MG63 (cell line): Measurements from ENCODE around the gene FAM177B. TPM values are rescaled to one million over a fixed set of nuclear protein-coding genes. Genes with fewer than 3 reads are reported as not detected.

Source experiments
- DNase-seq: peaks from one replicate; pipeline ENCODE4 v3.0.0-alpha.2; 2020
- H3K27me3 ChIP-seq: fragments of 250-450 bp; sonication (Bioruptor Pico); 2 replicates; pipeline ENCODE4 v1.5.1; 2020; ENCODE audit warnings: mild to moderate bottlenecking, moderate library complexity
- H3K36me3 ChIP-seq: fragments of 250-450 bp; sonication (Bioruptor Pico); 2 replicates; pipeline ENCODE4 v1.5.1; 2020; ENCODE audit warnings: mild to moderate bottlenecking, moderate library complexity
- H3K4me3 ChIP-seq: fragments of 250-450 bp; sonication (Bioruptor Pico); 2 replicates; pipeline ENCODE4 v1.5.1; 2020; ENCODE audit warnings: mild to moderate bottlenecking, moderate library complexity
- H3K9me3 ChIP-seq: fragments of 250-450 bp; sonication (Bioruptor Pico); 2 replicates; pipeline ENCODE4 v1.5.1; 2020; ENCODE audit warnings: mild to moderate bottlenecking, moderate library complexity
- total RNA-seq: library from RNA; depleted of rRNA; stranded (reverse); fragments of >200 nt; shearing (Covaris generic); gene quantifications from 2 replicates; pipeline ENCODE4 v1.2.3, GENCODE V29; 2014; ENCODE audit warnings: low replicate concordance; rRNA removed

FAM177B gene
- total RNA-seq: not detected in 2 replicates

GRCh38 chr1:222736972-222737371, at the start of gene FAM177B:
FAM177B (plus strand) TSS chr1:222737202; CDS start chr1:222746546, 9,344 bp downstream.
- Histone ChIP-seq H3K36me3 (peaks cover 34% of the 10 kb centered on the region), H3K4me3 (no peak within 1 kb of the TSS), H3K9me3 (no peaks in the 10 kb centered on the region), H3K27me3 (no peaks in the 10 kb centered on the region)
- no peak for DNase-seq

GRCh38 chr1:222691016-222691415, 46.0 kb upstream of the FAM177B start:
- H3K27me3 ChIP-seq: no peaks in the 10 kb centered on the region
- H3K9me3 ChIP-seq: no peaks in the 10 kb centered on the region
- H3K4me3 ChIP-seq: no peak overlapping the region
- H3K36me3 ChIP-seq: peaks cover 41% of the 10 kb centered on the region
- DNase-seq: no peak

GRCh38 chr1:222694927-222695326, 42.1 kb upstream of the FAM177B start:
- H3K9me3 ChIP-seq: no peaks in the 10 kb centered on the region
- no peaks in the 10 kb centered on the region for H3K27me3 ChIP-seq
- no peak for DNase-seq
- no peak overlapping the region for H3K4me3 ChIP-seq
- H3K36me3 ChIP-seq: peaks cover 35% of the 10 kb centered on the region

GRCh38 chr1:222696741-222697140, 40.3 kb upstream of the FAM177B start:
- H3K9me3 ChIP-seq: no peaks in the 10 kb centered on the region

GRCh38 chr1:222697203-222697602, 39.8 kb upstream of the FAM177B start:
- peaks cover 45% of the 10 kb centered on the region for H3K36me3 ChIP-seq
- DNase-seq: no peak

More at GRCh38 chr1:222696741-222697140, 40.3 kb upstream of the FAM177B start:
- no peak for DNase-seq
- no peak overlapping the region for H3K4me3 ChIP-seq
- H3K27me3 ChIP-seq: no peaks in the 10 kb centered on the region
- peaks cover 40% of the 10 kb centered on the region for H3K36me3 ChIP-seq

GRCh38 chr1:222697826-222698225, 39.2 kb upstream of the FAM177B start:
- Histone ChIP-seq H3K27me3 (no peaks in the 10 kb centered on the region), H3K36me3 (peaks cover 46% of the 10 kb centered on the region), H3K4me3 (no peak overlapping the region), H3K9me3 (no peaks in the 10 kb centered on the region)
- no peak for DNase-seq

More at GRCh38 chr1:222697203-222697602, 39.8 kb upstream of the FAM177B start:
- Histone ChIP-seq H3K27me3 (no peaks in the 10 kb centered on the region), H3K9me3 (no peaks in the 10 kb centered on the region), H3K4me3 (no peak overlapping the region)

- peaks cover 3% of the 10 kb centered on the region; the same call in 1 of the 2 replicates for H3K9me3 ChIP-seq
- DNase-seq: no peak
- peaks cover 63% of the 10 kb centered on the region for H3K36me3 ChIP-seq
- no peaks in the 10 kb centered on the region for H3K27me3 ChIP-seq
- H3K4me3 ChIP-seq: no peak overlapping the region
Measured at GRCh38 chr1:222702210-222702609, 34.8 kb upstream of the FAM177B start.

GRCh38 chr1:222704260-222704659, 32.7 kb upstream of the FAM177B start:
- H3K36me3 ChIP-seq: peaks cover 72% of the 10 kb centered on the region

GRCh38 chr1:222706815-222707214, 30.2 kb upstream of the FAM177B start:
- no peak for DNase-seq
- Histone ChIP-seq H3K4me3 (no peak overlapping the region), H3K36me3 (peaks cover 65% of the 10 kb centered on the region), H3K9me3 (peaks cover 3% of the 10 kb centered on the region; the same call in 1 of the 2 replicates), H3K27me3 (no peaks in the 10 kb centered on the region)

More at GRCh38 chr1:222704260-222704659, 32.7 kb upstream of the FAM177B start:
- Histone ChIP-seq H3K9me3 (peaks cover 3% of the 10 kb centered on the region; the same call in 1 of the 2 replicates), H3K4me3 (no peak overlapping the region), H3K27me3 (no peaks in the 10 kb centered on the region)
- no peak for DNase-seq

- H3K9me3 ChIP-seq: peaks cover 3% of the 10 kb centered on the region; the same call in 1 of the 2 replicates
- H3K27me3 ChIP-seq: no peaks in the 10 kb centered on the region
- no peak overlapping the region; the same call in 1 of the 2 replicates for H3K4me3 ChIP-seq
- DNase-seq: no peak
- H3K36me3 ChIP-seq: peaks cover 40% of the 10 kb centered on the region
Measured at GRCh38 chr1:222709700-222710153, 27.3 kb upstream of the FAM177B start.

GRCh38 chr1:222711319-222712252, 25.4 kb upstream of the FAM177B start:
- H3K9me3 ChIP-seq: no peaks in the 10 kb centered on the region
- no peaks in the 10 kb centered on the region for H3K27me3 ChIP-seq
- DNase-seq: peak; percentile 85
- peak overlapping the region; percentile 83 for H3K4me3 ChIP-seq
- H3K36me3 ChIP-seq: peaks cover 44% of the 10 kb centered on the region

GRCh38 chr1:222712253-222713090, 24.5 kb upstream of the FAM177B start, which contains the start of the genes AIDA and BROX:
AIDA (minus strand) TSS chr1:222712491; CDS start chr1:222712317, 174 bp downstream.
BROX (plus strand) TSS chr1:222712564; CDS start chr1:222715700, 3,136 bp downstream.
- Histone ChIP-seq H3K9me3 (no peaks in the 10 kb centered on the region), H3K36me3 (peaks cover 50% of the 10 kb centered on the region), H3K27me3 (no peaks in the 10 kb centered on the region), H3K4me3 (peak within 1 kb of the TSS; percentile 83)
- peak; percentile 95 for DNase-seq

GRCh38 chr1:222713091-222713961, 23.7 kb upstream of the FAM177B start:
- H3K4me3 ChIP-seq: peak overlapping the region; percentile 83
- DNase-seq: peak; percentile 94
- peaks cover 51% of the 10 kb centered on the region for H3K36me3 ChIP-seq
- no peaks in the 10 kb centered on the region for H3K27me3 ChIP-seq
- no peaks in the 10 kb centered on the region for H3K9me3 ChIP-seq

- Histone ChIP-seq H3K9me3 (no peaks in the 10 kb centered on the region), H3K36me3 (peaks cover 57% of the 10 kb centered on the region), H3K27me3 (no peaks in the 10 kb centered on the region), H3K4me3 (no peak overlapping the region)
- no peak for DNase-seq
Measured at GRCh38 chr1:222716393-222716792, 20.6 kb upstream of the FAM177B start.

- Histone ChIP-seq H3K36me3 (peaks cover 94% of the 10 kb centered on the region), H3K27me3 (no peaks in the 10 kb centered on the region), H3K4me3 (no peak overlapping the region), H3K9me3 (no peaks in the 10 kb centered on the region)
- no peak for DNase-seq
Measured at GRCh38 chr1:222728746-222729145, 8.3 kb upstream of the FAM177B start.

- no peaks in the 10 kb centered on the region for H3K27me3 ChIP-seq
- H3K36me3 ChIP-seq: peaks cover 91% of the 10 kb centered on the region
- no peak for DNase-seq
- no peaks in the 10 kb centered on the region for H3K9me3 ChIP-seq
- no peak overlapping the region for H3K4me3 ChIP-seq
Measured at GRCh38 chr1:222730866-222731265, 6.1 kb upstream of the FAM177B start.
